Activated naive CD8-positive, alpha-beta T cell treated with anti-CD3 and anti-CD28 coated beads for 36 hours (primary cell): ENCODE data around the gene RCOR1. TPM values are rescaled to one million over a fixed set of nuclear protein-coding genes. Genes with fewer than 3 reads are reported as not detected.

Experiments
- DNase-seq: peaks from one replicate; pipeline ENCODE4 v3.0.0; 2021
- H3K27ac Mint-ChIP-seq: one replicate; pipeline ENCODE4 v1.8.0; 2022; ENCODE audit warnings: mild to moderate bottlenecking, moderate library complexity, mixed read lengths
- H3K27me3 Mint-ChIP-seq: one replicate; pipeline ENCODE4 v1.8.0; 2022; ENCODE audit warnings: mild to moderate bottlenecking, mixed read lengths
- H3K36me3 Mint-ChIP-seq: one replicate; pipeline ENCODE4 v1.8.0; 2021; ENCODE audit warnings: mild to moderate bottlenecking, mixed read lengths
- H3K4me1 Mint-ChIP-seq: one replicate; pipeline ENCODE4 v1.8.0; 2021; ENCODE audit warnings: mixed read lengths
- H3K4me3 Mint-ChIP-seq: one replicate; pipeline ENCODE4 v1.8.0; 2022; ENCODE audit warnings: mild to moderate bottlenecking, moderate library complexity, mixed read lengths
- H3K9me3 Mint-ChIP-seq: one replicate; pipeline ENCODE4 v1.8.0; 2022; ENCODE audit warnings: mixed read lengths
- total RNA-seq, 2 experiments: library from RNA; stranded (reverse); gene quantifications; one replicate each; pipeline ENCODE4 v1.2.3, GENCODE V29; 2021

RCOR1 gene
- total RNA-seq, 2 experiments from 2014 or later: 14.7 to 16.2 TPM

GRCh38 chr14:102776761-102777710 is 184.6 kb downstream of the RCOR1 start, which contains the start of gene TRAF3:
Gene TRAF3 (plus strand): TSS chr14:102777449. CDS start chr14:102870202, 92,753 bp downstream.
- peaks cover 45% of the 10 kb centered on the region for H3K4me1 Mint-ChIP-seq
- H3K9me3 Mint-ChIP-seq: no peaks in the 10 kb centered on the region
- H3K27me3 Mint-ChIP-seq: no peaks in the 10 kb centered on the region
- peak; percentile 88 for DNase-seq
- H3K27ac Mint-ChIP-seq: peak within 1 kb of the TSS; percentile 92
- peaks cover 29% of the 10 kb centered on the region for H3K36me3 Mint-ChIP-seq
- H3K4me3 Mint-ChIP-seq: peak within 1 kb of the TSS; percentile 88

- Mint-ChIP-seq H3K9me3 (no peaks in the 10 kb centered on the region), H3K4me3 (peak overlapping the region; percentile 88), H3K27ac (peak overlapping the region; percentile 90), H3K36me3 (peaks cover 29% of the 10 kb centered on the region), H3K27me3 (no peaks in the 10 kb centered on the region), H3K4me1 (peaks cover 50% of the 10 kb centered on the region)
- peak; percentile 42 for DNase-seq
Measured at GRCh38 chr14:102777711-102778337, 185.4 kb downstream of the RCOR1 start.

GRCh38 chr14:102778338-102779083 is 186.1 kb downstream of the RCOR1 start:
- DNase-seq: no peak
- H3K4me1 Mint-ChIP-seq: peaks cover 56% of the 10 kb centered on the region
- peak overlapping the region; percentile 88 for H3K4me3 Mint-ChIP-seq
- peaks cover 32% of the 10 kb centered on the region for H3K36me3 Mint-ChIP-seq
- peak overlapping the region; percentile 90 for H3K27ac Mint-ChIP-seq
- H3K27me3 Mint-ChIP-seq: no peaks in the 10 kb centered on the region
- no peaks in the 10 kb centered on the region for H3K9me3 Mint-ChIP-seq

GRCh38 chr14:102779084-102779462 is 186.6 kb downstream of the RCOR1 start:
- H3K27me3 Mint-ChIP-seq: no peaks in the 10 kb centered on the region
- no peak for DNase-seq
- H3K9me3 Mint-ChIP-seq: no peaks in the 10 kb centered on the region
- peaks cover 32% of the 10 kb centered on the region for H3K36me3 Mint-ChIP-seq
- peak overlapping the region; percentile 90 for H3K27ac Mint-ChIP-seq
- H3K4me1 Mint-ChIP-seq: peaks cover 61% of the 10 kb centered on the region
- peak overlapping the region; percentile 88 for H3K4me3 Mint-ChIP-seq

- peaks cover 32% of the 10 kb centered on the region for H3K36me3 Mint-ChIP-seq
- H3K4me3 Mint-ChIP-seq: peak overlapping the region; percentile 88
- peaks cover 60% of the 10 kb centered on the region for H3K4me1 Mint-ChIP-seq
- H3K27ac Mint-ChIP-seq: peak overlapping the region; percentile 90
- no peaks in the 10 kb centered on the region for H3K27me3 Mint-ChIP-seq
- no peaks in the 10 kb centered on the region for H3K9me3 Mint-ChIP-seq
- no peak for DNase-seq
Measured at GRCh38 chr14:102779574-102780315, 187.3 kb downstream of the RCOR1 start.

Other genes with a start within 250 kb of the RCOR1 start
- 10 to 100 TPM; 59.2 to 61.8 TPM for gene CINP, start 229.8 kb upstream of the RCOR1 start, total RNA-seq
- gene TECPR2, start 229.7 kb upstream of the RCOR1 start, total RNA-seq: 1 to 10 TPM; 4.8 to 5.7 TPM
- gene ANKRD9, start 82.9 kb upstream of the RCOR1 start, total RNA-seq: 10 to 100 TPM; 10.7 to 10.9 TPM
- gene TRAF3, start 184.8 kb downstream of the RCOR1 start, total RNA-seq: 10 to 100 TPM; 39.2 to 39.6 TPM